Measurements from ENCODE around the gene SCP2. TPM values are rescaled to one million over a fixed set of nuclear protein-coding genes. Genes with fewer than 3 reads are reported as not detected.

SCP2 gene
- total and polyA plus RNA-seq, 8 donors, result 130 to 208 (median 148) TPM

- Histone ChIP-seq H3K27me3 (no peaks in the 10 kb centered on the region), H3K9me3 (no peaks in the 10 kb centered on the region), H3K27ac (no peak overlapping the region), H3K4me1 (no peaks in the 10 kb centered on the region), H3K4me3 (no peak overlapping the region), H3K36me3 (no peaks in the 10 kb centered on the region)
- intact Hi-C loops (cut with DNase I), result no loop called here
- DNase-seq (no peak), ATAC-seq (no peak)
- TF ChIP-seq CTCF (IDR thresholded peaks at IDR 0.05), result no peak
These were observed 39.6 kb upstream of the SCP2 start for GRCh38 chr1:52887483-52887882.

- intact Hi-C loops (cut with DNase I), result no loop called here
- DNase-seq, result no peak
- no peak for TF ChIP-seq CTCF (IDR thresholded peaks at IDR 0.05)
- no peak overlapping the region for H3K27ac ChIP-seq
- no peak overlapping the region for H3K4me3 ChIP-seq
- H3K27me3 ChIP-seq, result no peaks in the 10 kb centered on the region
- H3K36me3 ChIP-seq, result peaks cover 0 to 16% of the 10 kb centered on the region in 2 donors
- H3K9me3 ChIP-seq, result no peaks in the 10 kb centered on the region
- H3K4me1 ChIP-seq, result no peaks in the 10 kb centered on the region
- no peak for ATAC-seq
These were observed 34.5 kb upstream of the SCP2 start for GRCh38 chr1:52892424-52893215.

GRCh38 chr1:52899445-52899894, 27.6 kb upstream of the SCP2 start:
- Histone ChIP-seq H3K9me3 (no peaks in the 10 kb centered on the region), H3K4me3 (no peak overlapping the region), H3K27ac (no peak overlapping the region), H3K27me3 (no peaks in the 10 kb centered on the region), H3K4me1 (no peaks in the 10 kb centered on the region), H3K36me3 (peaks cover 0 to 16% of the 10 kb centered on the region in 2 donors)
- ATAC-seq, result no peak
- no peak for DNase-seq
- intact Hi-C loops (cut with DNase I), result no loop called here
- TF ChIP-seq CTCF (IDR thresholded peaks at IDR 0.05), result no peak

GRCh38 chr1:52900402-52900801, 26.7 kb upstream of the SCP2 start:
- H3K27me3 ChIP-seq, result no peaks in the 10 kb centered on the region
- no peak overlapping the region for H3K4me3 ChIP-seq
- no peaks in the 10 kb centered on the region for H3K4me1 ChIP-seq
- ATAC-seq, result no peak
- peaks cover 0 to 9% of the 10 kb centered on the region in 2 donors for H3K36me3 ChIP-seq
- DNase-seq, result no peak
- no peaks in the 10 kb centered on the region for H3K9me3 ChIP-seq
- no peak for TF ChIP-seq CTCF (IDR thresholded peaks at IDR 0.05)
- no peak overlapping the region for H3K27ac ChIP-seq
- intact Hi-C loops (cut with DNase I), result no loop called here

GRCh38 chr1:52901384-52901783, 25.7 kb upstream of the SCP2 start:
- Histone ChIP-seq H3K4me1 (no peaks in the 10 kb centered on the region), H3K4me3 (no peak overlapping the region), H3K9me3 (no peaks in the 10 kb centered on the region), H3K36me3 (no peaks in the 10 kb centered on the region), H3K27me3 (no peaks in the 10 kb centered on the region), H3K27ac (no peak overlapping the region)
- intact Hi-C loops (cut with DNase I), result no loop called here
- DNase-seq (no peak), ATAC-seq (no peak)
- no peak for TF ChIP-seq CTCF (IDR thresholded peaks at IDR 0.05)
